IPS-NIHi7 (cell line): ENCODE results near the gene C13orf42.
"Not testable (repeated sequence)": the region's sequence is repeated elsewhere in the genome, so short reads cannot be mapped to it uniquely, and the experiment has no call there.

Source experiments
- DNase-seq: peaks from one replicate; pipeline ENCODE4 v3.0.0; 2012; ENCODE audit warnings: mixed read lengths; ENCODE audit errors: extremely low spot score

The C13orf42 gene

GRCh38 chr13:51120873-51121272 lies 9.8 kb upstream of the C13orf42 start:
- DNase-seq, result peak; percentile 60

GRCh38 chr13:51118809-51119431 lies 7.8 kb upstream of the C13orf42 start:
- no peak for DNase-seq

GRCh38 chr13:51113969-51114368 lies 2.9 kb upstream of the C13orf42 start:
- no peak for DNase-seq

GRCh38 chr13:51113186-51113881 lies 2.3 kb upstream of the C13orf42 start:
- DNase-seq, result no peak

- no peak for DNase-seq
These were observed 1.7 kb upstream of the C13orf42 start for GRCh38 chr13:51112771-51113170.

GRCh38 chr13:51111997-51112396 lies 923 bp upstream of the C13orf42 start:
- DNase-seq, result no peak

- no peak for DNase-seq
These were observed 3.1 kb downstream of the C13orf42 start for GRCh38 chr13:51107996-51108395.

- no peak for DNase-seq
These were observed 6.0 kb downstream of the C13orf42 start for GRCh38 chr13:51105046-51105445.

- no peak for DNase-seq
These were observed 9.3 kb downstream of the C13orf42 start for GRCh38 chr13:51101636-51102235.

GRCh38 chr13:51097353-51098043 lies 13.6 kb downstream of the C13orf42 start:
- no peak for DNase-seq

GRCh38 chr13:51096131-51096530 lies 14.9 kb downstream of the C13orf42 start:
- DNase-seq, result no peak

GRCh38 chr13:51093574-51093973 lies 17.5 kb downstream of the C13orf42 start:
- no peak for DNase-seq

- DNase-seq, result peak; percentile 25
These were observed 19.2 kb downstream of the C13orf42 start for GRCh38 chr13:51091839-51092238.

GRCh38 chr13:51083706-51084105 lies 27.4 kb downstream of the C13orf42 start:
- no peak for DNase-seq

GRCh38 chr13:51080478-51081065 lies 30.5 kb downstream of the C13orf42 start:
- not testable (repeated sequence) for DNase-seq

- DNase-seq, result no peak
These were observed 39.6 kb downstream of the C13orf42 start for GRCh38 chr13:51071493-51071892.

GRCh38 chr13:51070005-51070649 lies 40.9 kb downstream of the C13orf42 start:
- peak; percentile 85 for DNase-seq

GRCh38 chr13:51068501-51068900 lies 42.6 kb downstream of the C13orf42 start:
- DNase-seq, result no peak

GRCh38 chr13:51067706-51068105 lies 43.4 kb downstream of the C13orf42 start:
- DNase-seq, result no peak

GRCh38 chr13:51067210-51067701 lies 43.8 kb downstream of the C13orf42 start:
- DNase-seq, result no peak

GRCh38 chr13:51066091-51066831 lies 44.8 kb downstream of the C13orf42 start:
- DNase-seq, result no peak
